Activated CD4-positive, alpha-beta memory T cell treated with anti-CD3 and anti-CD28 coated beads for 36 hours (primary cell): ENCODE results near the gene GLIPR2. TPM values are rescaled to one million over a fixed set of nuclear protein-coding genes. Genes with fewer than 3 reads are reported as not detected.

Experiments
- CTCF ChIA-PET: fragments of 350-600 bp; sonication (Branson Sonifier 250); formaldehyde crosslinking; loops from one replicate; lab custom pipeline; 2021; ENCODE audit warnings: antibody characterized with exemption, inconsistent platforms; lab: Charles Lee
- POLR2A ChIA-PET: fragments of 350-600 bp; sonication (Branson Sonifier 250); formaldehyde crosslinking; loops from one replicate; lab custom pipeline; 2021; ENCODE audit warnings: antibody characterized with exemption; lab: Charles Lee
- DNase-seq: peaks from one replicate; pipeline ENCODE4 v3.0.0-alpha.2; 2020
- H3K27ac Mint-ChIP-seq: one replicate; pipeline ENCODE4 v1.8.0; 2021; ENCODE audit warnings: mixed read lengths
- H3K27me3 Mint-ChIP-seq: one replicate; pipeline ENCODE4 v1.8.0; 2021; ENCODE audit warnings: mixed read lengths
- H3K36me3 Mint-ChIP-seq: one replicate; pipeline ENCODE4 v1.8.0; 2021; ENCODE audit warnings: mixed read lengths
- H3K4me1 Mint-ChIP-seq: one replicate; pipeline ENCODE4 v1.8.0; 2021; ENCODE audit warnings: low read depth, mixed read lengths
- H3K4me3 Mint-ChIP-seq: one replicate; pipeline ENCODE4 v1.8.0; 2021; ENCODE audit warnings: mild to moderate bottlenecking, mixed read lengths
- H3K9me3 Mint-ChIP-seq: one replicate; pipeline ENCODE4 v1.8.0; 2021; ENCODE audit warnings: mixed read lengths
- intact Hi-C: fragments of 100-400 bp; cut with micrococcal nuclease; formaldehyde crosslinking; loops from one replicate; pipeline ENCODE4 v1.15.1; 2023
- total RNA-seq, 2 experiments: library from RNA; stranded (reverse); gene quantifications; one replicate each; pipeline ENCODE4 v1.2.3, GENCODE V29; 2021

GLIPR2 gene
- total RNA-seq, 2 experiments from 2014 or later = 24.7 to 25.8 TPM

GRCh38 chr9:36146651-36147050 lies 10.1 kb downstream of the GLIPR2 start:
- peak overlapping the region; percentile 28 for H3K27ac Mint-ChIP-seq
- no peak overlapping the region for H3K4me3 Mint-ChIP-seq

GRCh38 chr9:36147441-36148175 lies 11.1 kb downstream of the GLIPR2 start:
- no peak for DNase-seq
- Mint-ChIP-seq H3K36me3 (peaks cover 21% of the 10 kb centered on the region), H3K4me1 (peaks cover 88% of the 10 kb centered on the region), H3K27me3 (no peaks in the 10 kb centered on the region), H3K27ac (no peak overlapping the region), H3K4me3 (no peak overlapping the region), H3K9me3 (peaks cover 13% of the 10 kb centered on the region)
- POLR2A ChIA-PET = no interaction called here
- CTCF ChIA-PET = interaction anchor here (1.5 to 2.1 kb wide), 4 partner anchors 11 to 44 kb away, joined by 4 to 6 read pairs (median 6); partner anchors contain the start of genes CLTA and GLIPR2
- intact Hi-C loops = no loop called here

More at GRCh38 chr9:36146651-36147050, 10.1 kb downstream of the GLIPR2 start:
- DNase-seq = no peak
- Mint-ChIP-seq H3K9me3 (peaks cover 13% of the 10 kb centered on the region), H3K36me3 (peaks cover 20% of the 10 kb centered on the region), H3K27me3 (no peaks in the 10 kb centered on the region), H3K4me1 (peaks cover 89% of the 10 kb centered on the region)
- intact Hi-C loops = no loop called here
- ChIA-PET POLR2A (no interaction called here), CTCF (interaction anchor here (1.5 kb wide), 1 partner anchor 43 kb away, joined by 5 read pairs; no protein-coding TSS in a partner anchor)

- POLR2A ChIA-PET = interaction anchor here (0.7 to 1.1 kb wide), 4 partner anchors 8 to 111 kb away, joined by 3 to 6 read pairs (median 4); partner anchors contain the start of gene RECK
- CTCF ChIA-PET = interaction anchor here (1.4 to 3.8 kb wide), 6 partner anchors 12 to 112 kb away, joined by 3 to 41 read pairs (median 6); partner anchors contain the start of genes CLTA, GLIPR2 and RECK
- DNase-seq = peak; percentile 88
- intact Hi-C loops = no loop called here
- Mint-ChIP-seq H3K4me1 (peaks cover 84% of the 10 kb centered on the region), H3K27ac (peak overlapping the region; percentile 30), H3K36me3 (peaks cover 21% of the 10 kb centered on the region), H3K4me3 (no peak overlapping the region), H3K27me3 (no peaks in the 10 kb centered on the region), H3K9me3 (peaks cover 13% of the 10 kb centered on the region)
These were observed 11.9 kb downstream of the GLIPR2 start for GRCh38 chr9:36148311-36149051.

GRCh38 chr9:36149197-36149596 lies 12.7 kb downstream of the GLIPR2 start:
- peaks cover 21% of the 10 kb centered on the region for H3K36me3 Mint-ChIP-seq
- intact Hi-C loops = no loop called here
- no peaks in the 10 kb centered on the region for H3K27me3 Mint-ChIP-seq
- no peak overlapping the region for H3K27ac Mint-ChIP-seq
- ChIA-PET CTCF (interaction anchor here (1.1 to 3.8 kb wide), 7 partner anchors 8 to 113 kb away, joined by 3 to 41 read pairs (median 5); partner anchors contain the start of genes CLTA, GLIPR2 and RECK), POLR2A (interaction anchor here (1.0 to 1.1 kb wide), 2 partner anchors 9 to 17 kb away, joined by 5 to 6 read pairs; no protein-coding TSS in a partner anchor)
- H3K4me3 Mint-ChIP-seq = no peak overlapping the region
- DNase-seq = no peak
- peaks cover 13% of the 10 kb centered on the region for H3K9me3 Mint-ChIP-seq
- H3K4me1 Mint-ChIP-seq = peaks cover 81% of the 10 kb centered on the region

GRCh38 chr9:36150574-36151315 lies 14.2 kb downstream of the GLIPR2 start:
- intact Hi-C loops = loop anchor here (1.0 to 5.0 kb wide), 3 partner anchors 40 to 143 kb away; partner anchors contain the start of gene CLTA
- POLR2A ChIA-PET = interaction anchor here (0.9 to 1.1 kb wide), 5 partner anchors 10 to 114 kb away, joined by 3 to 5 read pairs (median 4); partner anchors contain the start of genes CLTA and RECK
- Mint-ChIP-seq H3K27me3 (no peaks in the 10 kb centered on the region), H3K4me1 (peaks cover 71% of the 10 kb centered on the region), H3K36me3 (peaks cover 15% of the 10 kb centered on the region), H3K27ac (peak overlapping the region; percentile 96), H3K4me3 (peak overlapping the region; percentile 75), H3K9me3 (peaks cover 7% of the 10 kb centered on the region)
- CTCF ChIA-PET = interaction anchor here (2.2 to 3.8 kb wide), 2 partner anchors 14 to 49 kb away, joined by 8 to 41 read pairs; no protein-coding TSS in a partner anchor
- no peak for DNase-seq

GRCh38 chr9:36151316-36152210 lies 15.0 kb downstream of the GLIPR2 start:
- Mint-ChIP-seq H3K27ac (peak overlapping the region; percentile 96), H3K27me3 (no peaks in the 10 kb centered on the region), H3K36me3 (peaks cover 10% of the 10 kb centered on the region), H3K9me3 (peaks cover 2% of the 10 kb centered on the region), H3K4me3 (peak overlapping the region; percentile 75), H3K4me1 (peaks cover 65% of the 10 kb centered on the region)
- intact Hi-C loops = loop anchor here (1.0 to 5.0 kb wide), 6 partner anchors 7 to 144 kb away; partner anchors contain the start of genes CLTA and GLIPR2
- peak; percentile 95 for DNase-seq
- ChIA-PET CTCF (interaction anchor here (1.7 to 3.8 kb wide), 3 partner anchors 13 to 50 kb away, joined by 5 to 41 read pairs (median 8); no protein-coding TSS in a partner anchor), POLR2A (interaction anchor here (0.7 to 1.1 kb wide), 9 partner anchors 9 to 115 kb away, joined by 3 to 5 read pairs (median 4); partner anchors contain the start of genes CLTA and RECK)

- peaks cover 4% of the 10 kb centered on the region for H3K9me3 Mint-ChIP-seq
- peaks cover 10% of the 10 kb centered on the region for H3K36me3 Mint-ChIP-seq
- H3K4me1 Mint-ChIP-seq = peaks cover 54% of the 10 kb centered on the region
- ChIA-PET POLR2A (interaction anchor here (0.7 to 1.0 kb wide), 3 partner anchors 10 to 82 kb away, joined by 3 to 5 read pairs (median 4); partner anchors contain the start of gene CLTA), CTCF (interaction anchor here (0.9 to 2.2 kb wide), 3 partner anchors 13 to 51 kb away, joined by 4 to 8 read pairs (median 5); no protein-coding TSS in a partner anchor)
- H3K27ac Mint-ChIP-seq = peak overlapping the region; percentile 96
- intact Hi-C loops = loop anchor here (1.0 to 5.0 kb wide), 4 partner anchors 9 to 146 kb away; partner anchors contain the start of gene GLIPR2
- no peaks in the 10 kb centered on the region for H3K27me3 Mint-ChIP-seq
- H3K4me3 Mint-ChIP-seq = no peak overlapping the region
- DNase-seq = no peak
These were observed 16.4 kb downstream of the GLIPR2 start for GRCh38 chr9:36152741-36153438.

GRCh38 chr9:36153746-36154145 lies 17.2 kb downstream of the GLIPR2 start:
- Mint-ChIP-seq H3K4me3 (no peak overlapping the region), H3K9me3 (peaks cover 4% of the 10 kb centered on the region), H3K4me1 (peaks cover 49% of the 10 kb centered on the region), H3K36me3 (peaks cover 12% of the 10 kb centered on the region), H3K27me3 (no peaks in the 10 kb centered on the region), H3K27ac (no peak overlapping the region)
- CTCF ChIA-PET = interaction anchor here (0.7 kb wide), 1 partner anchor 17 kb away, joined by 3 read pairs; no protein-coding TSS in a partner anchor
- POLR2A ChIA-PET = no interaction called here
- DNase-seq = no peak
- intact Hi-C loops = loop anchor here (2.0 to 5.0 kb wide), 2 partner anchors 13 to 146 kb away; no protein-coding TSS in a partner anchor

GRCh38 chr9:36154331-36154952 lies 17.9 kb downstream of the GLIPR2 start:
- no peak for DNase-seq
- no peaks in the 10 kb centered on the region for H3K27me3 Mint-ChIP-seq
- CTCF ChIA-PET = interaction anchor here (0.7 to 1.8 kb wide), 4 partner anchors 13 to 51 kb away, joined by 3 to 9 read pairs (median 4); partner anchors contain the start of gene CLTA
- POLR2A ChIA-PET = no interaction called here
- no peak overlapping the region for H3K27ac Mint-ChIP-seq
- no peak overlapping the region for H3K4me3 Mint-ChIP-seq
- peaks cover 4% of the 10 kb centered on the region for H3K9me3 Mint-ChIP-seq
- intact Hi-C loops = loop anchor here (5.0 kb wide), 1 partner anchor 147 kb away; no protein-coding TSS in a partner anchor
- peaks cover 44% of the 10 kb centered on the region for H3K4me1 Mint-ChIP-seq
- H3K36me3 Mint-ChIP-seq = peaks cover 12% of the 10 kb centered on the region
